K562 (cell line): Measurements from ENCODE around the gene INSIG1. TPM values are rescaled to one million over a fixed set of nuclear protein-coding genes. Genes with fewer than 3 reads are reported as not detected.

Experiments used
- ATF3 ChIP-seq, 2 experiments: fragments of 450-650 bp in 1 of 2; sonication (generic) in 1 of 2; formaldehyde crosslinking in 1 of 2; IDR thresholded peaks in 1 of 2; conservative IDR thresholded peaks in 1 of 2; 2 replicates each; pipeline versions ENCODE4 v1.6.1 to v1.8.1; 2016 to 2023; ENCODE audit warnings: mild to moderate bottlenecking in 2 of 2, moderate library complexity in 2 of 2, inconsistent platforms in 1 of 2, missing genetic modification reagents in 1 of 2
- E4F1 ChIP-seq: fragments of 250-450 bp; sonication (Bioruptor Pico); IDR thresholded peaks from 2 replicates; pipeline ENCODE4 v1.5.0; 2021; ENCODE audit warnings: mild to moderate bottlenecking, borderline replicate concordance
- FOXK2 ChIP-seq, 2 experiments: fragments of 450-650 bp; IDR thresholded peaks in 1 of 2; conservative IDR thresholded peaks in 1 of 2; 2 replicates each; pipeline ENCODE4 v1.6.1; 2016; ENCODE audit warnings: low read depth in 2 of 2, mild to moderate bottlenecking in 1 of 2
- LCOR ChIP-seq: sonication (generic); formaldehyde crosslinking; IDR thresholded peaks from 2 replicates; pipeline ENCODE4 v1.8.0; 2022; ENCODE audit warnings: mild to moderate bottlenecking, missing genetic modification reagents
- MXI1 ChIP-seq: IDR thresholded peaks from 2 replicates; pipeline ENCODE4 v1.6.1; 2011; ENCODE audit warnings: low read depth, mild to moderate bottlenecking, improper control_type of control experiment, low read length
- SAP30 ChIP-seq: fragments of 200-600 bp; sonication (generic); IDR thresholded peaks from 2 replicates; pipeline ENCODE4 v1.6.1; 2012; ENCODE audit warnings: borderline replicate concordance, low read depth, mild to moderate bottlenecking, moderate library complexity, low read length, control low read depth, inconsistent platforms; ENCODE audit not compliant: insufficient read depth, poor library complexity, severe bottlenecking
- SIN3A ChIP-seq, 2 experiments: fragments of 150-350 bp in 1 of 2; IDR thresholded peaks; 2 replicates each; pipeline ENCODE4 v1.6.1; 2011 to 2016; ENCODE audit warnings: borderline replicate concordance in 2 of 2, low read depth in 2 of 2, low read length in 2 of 2, mild to moderate bottlenecking in 2 of 2, moderate library complexity in 2 of 2; ENCODE audit not compliant: control insufficient read depth in 1 of 2
- TAF7 ChIP-seq: fragments of 450-650 bp; IDR thresholded peaks from 2 replicates; pipeline ENCODE4 v1.6.1; 2016; ENCODE audit warnings: missing genetic modification characterization, missing compliant biosample characterization
- TBL1XR1 ChIP-seq, 2 experiments: IDR thresholded peaks; 2 replicates each; pipeline ENCODE4 v1.6.1; 2012; ENCODE audit warnings: improper control_type of control experiment in 2 of 2, low read length in 2 of 2, mild to moderate bottlenecking in 1 of 2
- THAP12 ChIP-seq: fragments of 250-450 bp; sonication (Bioruptor Pico); IDR thresholded peaks from 2 replicates; pipeline ENCODE4 v1.9.0; 2021; ENCODE audit warnings: mild to moderate bottlenecking, inconsistent platforms
- TRIM25 ChIP-seq: fragments of 450-650 bp; IDR thresholded peaks from 2 replicates; pipeline ENCODE4 v1.7.0; 2016; ENCODE audit warnings: borderline replicate concordance
- TSC22D4 ChIP-seq: fragments of 450-650 bp; IDR thresholded peaks from 2 replicates; pipeline ENCODE4 v1.6.1; 2016; ENCODE audit warnings: missing genetic modification characterization, missing biosample characterization, control low read depth
- ZBTB7A ChIP-seq: IDR thresholded peaks from 2 replicates; pipeline ENCODE4 v1.6.1; 2011; ENCODE audit warnings: low read depth, mild to moderate bottlenecking, low read length, moderate library complexity, borderline replicate concordance; ENCODE audit not compliant: control insufficient read depth
- ZNF79 ChIP-seq: fragments of 250-450 bp; sonication (Bioruptor Pico); IDR thresholded peaks from 2 replicates; pipeline ENCODE4 v1.4.0; 2020; ENCODE audit warnings: low read depth, mild to moderate bottlenecking, moderate library complexity
- polyA plus RNA-seq, 8 experiments: library from polyadenylated mRNA; depleted of rRNA in 4 of 8; stranded (reverse) in 5 of 8; unstranded in 3 of 8; fragments of >200 nt; fragmentation: Nextera tagmentation in 2 of 8; fragmentation: Illumina TruSeq in 1 of 8; extraction: Ambion mirVana in 2 of 8; extraction: Trizol in 1 of 8; gene quantifications; 2 replicates each; pipeline versions ENCODE4 v1.2.1 to v1.2.3, GENCODE V29; 2011 to 2014; ENCODE audit warnings: inconsistent platforms in 1 of 8, missing spikeins in 1 of 8
- total RNA-seq, 7 experiments: library from RNA; depleted of rRNA in 6 of 7; stranded (reverse); fragments of >200 nt in 6 of 7; fragmentation: Illumina TruSeq in 2 of 7; extraction: Trizol in 2 of 7; gene quantifications; 2 replicates each; pipeline versions ENCODE4 v1.2.1 to v1.2.3, GENCODE V29; 2011 to 2021; ENCODE audit warnings: low replicate concordance in 1 of 7

The INSIG1 gene
- total and polyA plus RNA-seq, 9 of the 15 experiments (the other 6 are each of a cell fraction or from before 2014, with no cell fraction given), result 57.1 to 787 (median 238) TPM

GRCh38 chr7:155324012-155324917, 26.6 kb downstream of the INSIG1 start (continued):
- no peak for TF ChIP-seq SAP30
- TF ChIP-seq FOXK2 (conservative IDR thresholded peaks at IDR 0.05 in 1 of 2, IDR thresholded peaks at IDR 0.05 in 1 of 2; ENCODE audit: low read depth in 2 of 2), result peak; percentile 79 to 80
- no peak for TF ChIP-seq ZBTB7A
- TF ChIP-seq THAP12 (CRISPR knock-in tag), result no peak
- peak; percentile 99 for TF ChIP-seq LCOR (CRISPR knock-in tag)
- peak; percentile 98 for TF ChIP-seq ZNF79 (CRISPR knock-in tag)
- TF ChIP-seq MXI1, result peak; percentile 87; the same call in 1 of the 2 replicates
- no peak for TF ChIP-seq TAF7 (tag)
- TF ChIP-seq TRIM25, result no peak
- no peak for TF ChIP-seq TSC22D4 (tag)
- TF ChIP-seq SIN3A (IDR thresholded peaks at IDR 0.05; ENCODE audit: borderline replicate concordance in 2 of 2, control insufficient read depth in 1 of 2, low read depth in 2 of 2, low read length in 2 of 2), result no peak
- TF ChIP-seq ATF3 (IDR thresholded peaks at IDR 0.05), result peak; percentile 80; the same call in 1 of the 2 replicates
- no peak; the same call in 1 of the 2 replicates for TF ChIP-seq ATF3 (CRISPR knock-in tag; conservative IDR thresholded peaks at IDR 0.05)
- TF ChIP-seq E4F1, result no peak
- TF ChIP-seq TBL1XR1 (IDR thresholded peaks at IDR 0.05; ENCODE audit: low read length in 2 of 2), result peak in 1 of 2 experiments; percentile 98; a peak in 2 of 4 replicates
